Activated CD8-positive, alpha-beta memory T cell treated with anti-CD3 and anti-CD28 coated beads for 24 hours (primary cell): ENCODE data around the gene LTA.

Experiments used
- DNase-seq: peaks from one replicate; pipeline ENCODE4 v3.0.0-alpha.2; 2020

Gene LTA

GRCh38 chr6:31572041-31572911, at the start of gene LTA:
LTA (plus strand) TSS chr6:31572289; CDS start chr6:31572743, 454 bp downstream.
- DNase-seq = peak; percentile 93

GRCh38 chr6:31525553-31525931, 46.5 kb upstream of the LTA start:
- DNase-seq = no peak

GRCh38 chr6:31525932-31526591, 46.0 kb upstream of the LTA start:
- no peak for DNase-seq

- DNase-seq = no peak
Measured at GRCh38 chr6:31528307-31528777, 43.7 kb upstream of the LTA start.

GRCh38 chr6:31528821-31529328, 43.2 kb upstream of the LTA start, which contains the start of gene MCCD1:
MCCD1 (plus strand) TSS chr6:31528962; CDS start chr6:31529015, 53 bp downstream.
- no peak for DNase-seq

GRCh38 chr6:31529329-31530150, 42.5 kb upstream of the LTA start:
- DNase-seq = peak; percentile 58

GRCh38 chr6:31530659-31531058, 41.4 kb upstream of the LTA start:
- no peak for DNase-seq

- DNase-seq = no peak
Measured at GRCh38 chr6:31531162-31531561, 40.9 kb upstream of the LTA start.

- no peak for DNase-seq
Measured at GRCh38 chr6:31531771-31532643, 40.1 kb upstream of the LTA start.

- DNase-seq = no peak
Measured at GRCh38 chr6:31532644-31533454, 39.2 kb upstream of the LTA start.

- no peak for DNase-seq
Measured at GRCh38 chr6:31533455-31533841, 38.6 kb upstream of the LTA start.

GRCh38 chr6:31534011-31534410, 38.1 kb upstream of the LTA start:
- no peak for DNase-seq

- DNase-seq = no peak
Measured at GRCh38 chr6:31534521-31535040, 37.5 kb upstream of the LTA start.

- DNase-seq = no peak
Measured at GRCh38 chr6:31535538-31536324, 36.4 kb upstream of the LTA start.

- DNase-seq = peak; percentile 52
Measured at GRCh38 chr6:31538805-31539400, 33.2 kb upstream of the LTA start.

- DNase-seq = no peak
Measured at GRCh38 chr6:31540640-31541039, 31.4 kb upstream of the LTA start.

GRCh38 chr6:31541059-31541657, 30.9 kb upstream of the LTA start:
- DNase-seq = peak; percentile 77

- peak; percentile 95 for DNase-seq
Measured at GRCh38 chr6:31541658-31542521, 30.2 kb upstream of the LTA start, which contains the start of gene DDX39B. DDX39B (minus strand) TSS chr6:31542003; CDS start chr6:31540532, 1,471 bp downstream.
